ENCODE measurements around the gene BAIAP2L2. TPM values are rescaled to one million over a fixed set of nuclear protein-coding genes. Genes with fewer than 3 reads are reported as not detected.
"Not testable (repeated sequence)": the region's sequence is repeated elsewhere in the genome, so short reads cannot be mapped to it uniquely, and the experiment has no call there.

BAIAP2L2 gene
- polyA plus RNA-seq, 10 donors = 0.34 to 1.5 (median 0.83) TPM

DNA sequence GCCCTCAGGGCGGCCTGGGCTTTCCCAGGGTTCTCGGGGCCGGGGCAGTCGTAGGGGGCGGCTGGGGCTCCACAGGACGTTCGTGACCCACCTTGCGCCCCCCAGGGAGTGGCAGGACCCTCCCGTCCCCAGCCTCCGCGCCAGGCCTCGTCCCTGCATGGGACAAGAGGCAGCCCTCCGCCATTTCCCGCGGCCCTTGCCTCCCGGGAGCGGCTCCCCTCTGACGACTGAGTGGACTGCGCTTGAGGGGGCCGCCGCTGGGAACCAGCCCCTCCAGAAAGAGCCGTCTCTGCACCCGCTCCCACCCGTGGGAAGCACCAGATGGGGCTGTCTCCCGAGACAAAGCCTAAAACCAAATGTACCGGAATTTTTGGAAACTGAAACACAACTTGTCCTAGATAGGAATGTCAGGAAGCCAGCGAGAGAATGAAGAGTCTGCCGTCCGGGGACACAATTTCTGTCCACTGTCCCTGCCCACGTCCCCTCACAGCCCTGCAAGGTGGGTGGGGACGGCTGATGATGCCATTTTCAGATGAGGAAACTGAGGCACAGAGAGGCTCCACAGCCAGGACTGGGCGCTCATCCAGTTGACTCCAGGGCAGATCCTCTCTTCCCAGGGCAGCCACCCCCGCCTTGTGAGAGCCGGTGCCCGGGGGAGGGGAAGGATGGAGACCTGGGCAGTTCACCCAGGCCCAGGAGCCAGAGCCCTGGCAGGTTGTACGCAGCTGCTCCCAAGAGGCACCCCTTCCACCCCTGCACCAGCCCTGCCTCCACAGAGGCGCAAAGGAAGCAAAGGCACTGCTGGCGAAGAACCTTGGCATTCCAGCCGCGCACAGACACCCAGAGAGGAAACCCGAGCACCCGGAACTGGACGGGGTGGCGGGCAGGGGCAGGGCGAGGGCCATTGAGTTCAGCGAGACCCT lies 71.3 kb downstream of the BAIAP2L2 start:
- DNase-seq = no peak

DNA sequence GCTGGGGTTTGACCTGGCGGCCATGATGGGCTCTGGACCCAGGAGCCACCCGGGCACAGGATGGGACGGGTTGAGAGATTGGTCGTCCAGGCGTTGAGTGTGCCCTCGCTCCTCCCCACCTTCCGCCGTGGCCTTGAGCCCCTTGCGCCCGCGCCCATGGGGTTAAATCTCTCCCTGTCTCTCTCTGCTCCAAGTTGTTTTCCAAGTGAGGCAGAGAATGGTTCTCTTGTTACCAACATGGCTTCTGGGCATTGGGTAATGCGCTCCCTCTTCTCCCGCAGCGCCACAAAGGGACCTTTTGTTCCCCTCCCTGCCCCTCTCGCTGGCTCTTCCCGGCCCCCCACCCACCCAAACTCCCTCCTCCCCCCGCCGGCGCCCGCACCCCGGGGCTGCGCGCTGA lies 72.1 kb downstream of the BAIAP2L2 start:
- DNase-seq = no peak

DNA sequence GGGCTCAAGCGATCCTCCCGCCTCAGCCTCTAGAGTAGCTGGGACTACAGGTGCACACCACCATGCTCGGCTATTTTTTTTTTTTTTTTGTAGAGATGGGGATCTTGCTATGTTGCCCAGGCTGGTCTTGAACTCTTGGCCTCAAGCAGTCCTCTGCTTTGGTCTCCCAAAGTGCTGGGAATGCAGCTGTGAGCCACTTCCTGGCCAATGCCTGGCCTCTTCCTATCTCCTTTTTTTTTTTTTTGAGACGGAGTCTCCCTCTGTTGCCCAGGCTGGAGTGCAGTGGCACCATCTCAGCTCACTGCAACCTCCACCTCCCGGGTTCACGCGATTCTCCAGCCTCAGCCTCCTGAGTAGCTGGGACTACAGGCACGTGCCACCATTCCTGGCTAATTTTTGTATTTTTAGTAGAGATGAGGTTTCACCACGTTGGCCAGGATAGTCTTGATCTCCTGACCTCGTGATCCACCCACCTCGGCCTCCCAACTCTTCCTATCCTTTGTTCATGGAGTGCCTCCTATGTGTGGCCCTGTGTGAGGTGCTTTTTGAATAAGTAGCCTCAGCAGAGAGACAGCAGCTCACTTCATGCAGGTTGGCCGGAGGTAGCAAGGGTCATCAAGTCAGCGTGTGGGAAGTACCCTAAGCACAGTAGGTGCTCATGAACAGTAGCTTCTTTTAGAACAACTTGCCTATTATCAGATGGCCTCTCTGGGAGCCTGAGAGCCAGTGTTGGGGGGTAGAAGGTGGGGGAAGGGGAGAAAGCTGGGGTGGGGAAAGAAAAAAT lies 72.9 kb downstream of the BAIAP2L2 start:
- DNase-seq = not testable (repeated sequence)

DNA sequence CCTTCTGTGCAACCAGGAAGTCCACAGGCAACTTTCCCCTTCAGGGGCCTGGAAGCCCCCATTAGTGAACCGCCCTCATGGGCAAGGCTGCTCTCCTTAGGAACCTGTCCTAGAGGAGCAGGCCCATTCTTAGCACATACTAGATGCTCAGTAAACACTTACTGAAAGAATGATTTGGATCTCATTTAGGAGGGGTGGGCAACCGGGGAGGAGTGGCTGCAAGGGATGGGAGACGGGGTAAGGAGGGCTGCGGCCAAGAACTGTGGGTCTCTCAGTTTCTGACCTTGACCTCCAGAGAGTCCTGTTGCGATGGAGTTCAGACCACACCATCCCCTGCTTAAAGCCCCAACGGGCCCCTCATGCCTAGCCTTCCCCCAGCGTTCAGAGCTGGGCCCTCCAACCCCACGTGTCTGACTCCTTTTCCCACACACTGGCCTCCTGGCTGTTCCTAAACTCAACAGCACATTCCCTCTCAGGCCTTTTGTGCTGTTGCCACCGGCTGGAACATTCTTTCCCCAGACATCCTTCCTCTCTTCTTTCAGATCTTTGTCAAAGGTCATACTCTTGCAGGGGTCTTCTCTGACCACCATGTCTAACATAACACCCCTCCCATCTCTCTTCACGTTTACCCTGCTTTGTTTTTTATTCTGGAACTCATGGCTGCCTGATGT lies 74.0 kb downstream of the BAIAP2L2 start:
- DNase-seq = no peak

DNA sequence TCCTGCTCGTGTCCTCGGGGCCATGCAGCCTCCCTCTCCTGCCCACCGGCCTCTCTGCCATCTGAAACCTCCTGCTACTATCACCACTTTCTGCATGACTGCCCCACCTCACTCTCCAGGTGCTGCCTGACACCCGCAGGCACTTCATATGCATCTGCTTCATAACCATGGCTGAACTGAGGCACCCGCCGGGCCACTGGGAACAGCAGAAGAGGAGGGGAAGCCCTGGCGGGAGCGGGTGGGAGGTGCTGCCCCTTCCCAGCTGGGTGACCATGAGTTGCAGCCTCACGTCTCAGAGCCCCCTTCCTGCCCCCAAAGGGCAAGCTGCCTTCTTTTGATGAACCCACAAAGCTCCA lies 75.0 kb downstream of the BAIAP2L2 start:
- no peak for DNase-seq

Other genes with a start within 250 kb of the BAIAP2L2 start
- 10 to 100 TPM; 29.0 to 60.0 (median 42.2) TPM for gene MICALL1, start 204.4 kb downstream of the BAIAP2L2 start, polyA plus RNA-seq (ENCODE audit: insufficient read length in 10 of 10)
- 10 to 100 TPM in 2 of 10 donors, 1 to 10 TPM in 8; 6.7 to 11.1 (median 8.9) TPM for gene C22orf23, start 157.1 kb downstream of the BAIAP2L2 start, polyA plus RNA-seq (ENCODE audit: insufficient read length in 10 of 10)
- 10 to 100 TPM; 31.9 to 57.3 (median 42.4) TPM for gene POLR2F, start 157.0 kb downstream of the BAIAP2L2 start, polyA plus RNA-seq (ENCODE audit: insufficient read length in 10 of 10)
- gene SOX10, start 126.1 kb downstream of the BAIAP2L2 start, polyA plus RNA-seq (ENCODE audit: insufficient read length in 10 of 10) = 10 to 100 TPM in 2 of 10 donors, 1 to 10 TPM in 8; 3.8 to 12.1 (median 6.7) TPM
- gene PICK1, start 53.3 kb downstream of the BAIAP2L2 start, polyA plus RNA-seq (ENCODE audit: insufficient read length in 10 of 10) = 10 to 100 TPM in 3 of 10 donors, 1 to 10 TPM in 7; 6.3 to 10.9 (median 8.8) TPM
- 1 to 10 TPM; 1.2 to 3.5 (median 2.2) TPM for gene SLC16A8, start 26.5 kb downstream of the BAIAP2L2 start, polyA plus RNA-seq (ENCODE audit: insufficient read length in 10 of 10)
- gene PLA2G6, start 71.1 kb upstream of the BAIAP2L2 start, polyA plus RNA-seq (ENCODE audit: insufficient read length in 10 of 10) = 10 to 100 TPM in 6 of 10 donors, 1 to 10 TPM in 4; 7.3 to 14.9 (median 10.4) TPM
- 1 to 10 TPM; 2.9 to 5.9 (median 4.3) TPM for gene MAFF, start 91.3 kb upstream of the BAIAP2L2 start, polyA plus RNA-seq (ENCODE audit: insufficient read length in 10 of 10)
- 10 to 100 TPM; 53.4 to 76.1 (median 68.1) TPM for gene TMEM184B, start 162.3 kb upstream of the BAIAP2L2 start, polyA plus RNA-seq (ENCODE audit: insufficient read length in 10 of 10)
- gene CSNK1E, start 206.7 kb upstream of the BAIAP2L2 start, polyA plus RNA-seq (ENCODE audit: insufficient read length in 10 of 10) = 100 to 1,000 TPM in 7 of 10 donors, 10 to 100 TPM in 3; 91.7 to 155 (median 105) TPM

All from muscle of back (tissue), 11 donors.